AG09319 (cell line): Measurements from ENCODE around the gene DLL1.
"Not testable (repeated sequence)": the region's sequence is repeated elsewhere in the genome, so short reads cannot be mapped to it uniquely, and the experiment has no call there.

Source experiments
- DNase-seq: peaks from one replicate; pipeline ENCODE4 v3.0.0-alpha.2; 2010; ENCODE audit warnings: low read depth; ENCODE audit errors: extremely low read depth
- TF ChIP-seq, protein P1 (sequence below): IDR thresholded peaks from 2 replicates; pipeline ENCODE4 v1.5.1; 2011; ENCODE audit warnings: low read depth, mild to moderate bottlenecking, inconsistent platforms, low read length, moderate library complexity

DLL1 gene, protein sequence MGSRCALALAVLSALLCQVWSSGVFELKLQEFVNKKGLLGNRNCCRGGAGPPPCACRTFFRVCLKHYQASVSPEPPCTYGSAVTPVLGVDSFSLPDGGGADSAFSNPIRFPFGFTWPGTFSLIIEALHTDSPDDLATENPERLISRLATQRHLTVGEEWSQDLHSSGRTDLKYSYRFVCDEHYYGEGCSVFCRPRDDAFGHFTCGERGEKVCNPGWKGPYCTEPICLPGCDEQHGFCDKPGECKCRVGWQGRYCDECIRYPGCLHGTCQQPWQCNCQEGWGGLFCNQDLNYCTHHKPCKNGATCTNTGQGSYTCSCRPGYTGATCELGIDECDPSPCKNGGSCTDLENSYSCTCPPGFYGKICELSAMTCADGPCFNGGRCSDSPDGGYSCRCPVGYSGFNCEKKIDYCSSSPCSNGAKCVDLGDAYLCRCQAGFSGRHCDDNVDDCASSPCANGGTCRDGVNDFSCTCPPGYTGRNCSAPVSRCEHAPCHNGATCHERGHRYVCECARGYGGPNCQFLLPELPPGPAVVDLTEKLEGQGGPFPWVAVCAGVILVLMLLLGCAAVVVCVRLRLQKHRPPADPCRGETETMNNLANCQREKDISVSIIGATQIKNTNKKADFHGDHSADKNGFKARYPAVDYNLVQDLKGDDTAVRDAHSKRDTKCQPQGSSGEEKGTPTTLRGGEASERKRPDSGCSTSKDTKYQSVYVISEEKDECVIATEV

GRCh38 chr6:170290296-170291128 lies at the start of gene DLL1:
DLL1 (minus strand) TSS chr6:170291078; CDS start chr6:170290139, 939 bp downstream.
- TF ChIP-seq, protein P1, sequence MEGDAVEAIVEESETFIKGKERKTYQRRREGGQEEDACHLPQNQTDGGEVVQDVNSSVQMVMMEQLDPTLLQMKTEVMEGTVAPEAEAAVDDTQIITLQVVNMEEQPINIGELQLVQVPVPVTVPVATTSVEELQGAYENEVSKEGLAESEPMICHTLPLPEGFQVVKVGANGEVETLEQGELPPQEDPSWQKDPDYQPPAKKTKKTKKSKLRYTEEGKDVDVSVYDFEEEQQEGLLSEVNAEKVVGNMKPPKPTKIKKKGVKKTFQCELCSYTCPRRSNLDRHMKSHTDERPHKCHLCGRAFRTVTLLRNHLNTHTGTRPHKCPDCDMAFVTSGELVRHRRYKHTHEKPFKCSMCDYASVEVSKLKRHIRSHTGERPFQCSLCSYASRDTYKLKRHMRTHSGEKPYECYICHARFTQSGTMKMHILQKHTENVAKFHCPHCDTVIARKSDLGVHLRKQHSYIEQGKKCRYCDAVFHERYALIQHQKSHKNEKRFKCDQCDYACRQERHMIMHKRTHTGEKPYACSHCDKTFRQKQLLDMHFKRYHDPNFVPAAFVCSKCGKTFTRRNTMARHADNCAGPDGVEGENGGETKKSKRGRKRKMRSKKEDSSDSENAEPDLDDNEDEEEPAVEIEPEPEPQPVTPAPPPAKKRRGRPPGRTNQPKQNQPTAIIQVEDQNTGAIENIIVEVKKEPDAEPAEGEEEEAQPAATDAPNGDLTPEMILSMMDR = no peak

DNA sequence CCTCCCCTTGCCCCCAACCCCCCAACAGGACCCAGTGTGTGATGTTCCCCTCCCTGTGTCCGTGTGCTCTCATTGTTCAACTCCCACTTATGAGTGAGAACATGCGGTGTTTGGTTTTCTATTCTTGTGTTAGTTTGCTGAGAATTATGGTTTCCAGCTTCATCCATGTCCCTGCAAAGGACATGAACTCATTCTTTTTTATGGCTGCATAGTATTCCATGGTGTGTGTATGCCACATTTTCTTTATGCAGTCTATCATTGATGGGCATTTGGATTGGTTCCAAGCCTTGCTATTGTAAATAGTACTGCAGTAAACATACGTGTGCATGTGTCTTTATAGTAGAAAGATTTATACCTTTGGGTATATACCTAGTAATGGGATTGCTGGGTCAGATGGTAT lies 44.3 kb upstream of the DLL1 start:
- DNase-seq = not testable (repeated sequence)

More at GRCh38 chr6:170290296-170291128, at the start of gene DLL1:
- DNase-seq = no peak

- TF ChIP-seq, protein P1 = no peak
- no peak for DNase-seq
Observed at GRCh38 chr6:170329321-170329720, 38.4 kb upstream of the DLL1 start.

- DNase-seq = no peak
- TF ChIP-seq, protein P1 = no peak
Observed at GRCh38 chr6:170317718-170318117, 26.8 kb upstream of the DLL1 start.

DNA sequence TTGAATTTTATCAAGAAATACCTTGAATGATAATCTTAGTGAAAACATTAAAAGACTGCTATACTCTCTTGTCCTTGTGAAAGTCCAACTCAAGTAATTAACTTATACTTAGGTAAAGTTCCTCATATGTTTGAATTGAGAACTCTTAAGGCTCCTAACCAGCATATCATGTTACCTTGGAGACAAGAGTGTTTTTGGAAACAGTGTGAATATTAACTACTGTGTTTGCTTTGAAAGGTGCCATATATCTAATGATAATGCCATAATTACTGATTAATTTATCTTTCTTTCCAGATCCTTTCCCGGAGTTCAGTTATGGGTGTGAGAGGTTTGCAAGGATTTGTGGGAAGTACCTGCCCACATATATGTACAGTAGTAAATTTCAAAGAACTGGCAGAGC lies 26.2 kb upstream of the DLL1 start:
- TF ChIP-seq, protein P1 = no peak
- no peak for DNase-seq

GRCh38 chr6:170316071-170316470 lies 25.2 kb upstream of the DLL1 start:
- TF ChIP-seq, protein P1 = no peak
- DNase-seq = no peak

- TF ChIP-seq, protein P1 = no peak
- no peak for DNase-seq
Observed at GRCh38 chr6:170314983-170315382, 24.1 kb upstream of the DLL1 start.
